GM23338 (cell line): ENCODE measurements around the gene MAD2L2. TPM values are rescaled to one million over a fixed set of nuclear protein-coding genes. Genes with fewer than 3 reads are reported as not detected.

Source experiments
- ATAC-seq: fragments of 200-7000 bp; cut with Tn5 transposase; 3 replicates; pipeline ENCODE4 v1.9.1; 2020
- DNase-seq: peaks from one replicate; pipeline ENCODE4 v3.0.0-alpha.2; 2015; ENCODE audit warnings: low spot score
- H2AFZ ChIP-seq: fragments of 200-600 bp; sonication (generic); 2 replicates; pipeline ENCODE4 v1.8.0; 2016; ENCODE audit warnings: antibody characterized with exemption, mild to moderate bottlenecking, moderate library complexity
- H3F3A ChIP-seq: fragments of 200-600 bp; sonication (generic); replicated peaks from 2 replicates; pipeline ENCODE4 v1.8.0; 2017; ENCODE audit warnings: antibody characterized with exemption, mixed run types, low read depth
- H3K27ac ChIP-seq: fragments of 200-600 bp; sonication (generic); 2 replicates; pipeline ENCODE4 v1.6.1; 2016; ENCODE audit warnings: low read depth
- H3K27me3 ChIP-seq: fragments of 200-600 bp; sonication (generic); 2 replicates; pipeline ENCODE4 v1.8.0; 2016; ENCODE audit warnings: mild to moderate bottlenecking, mixed run types, moderate library complexity; ENCODE audit not compliant: insufficient read depth
- H3K36me3 ChIP-seq: fragments of 200-600 bp; sonication (generic); 2 replicates; pipeline ENCODE4 v1.8.0; 2016; ENCODE audit warnings: mild to moderate bottlenecking; ENCODE audit not compliant: insufficient read depth
- H3K4me1 ChIP-seq: fragments of 200-600 bp; sonication (generic); 2 replicates; pipeline ENCODE4 v1.8.0; 2016; ENCODE audit warnings: mild to moderate bottlenecking, moderate library complexity; ENCODE audit not compliant: insufficient read depth
- H3K4me2 ChIP-seq: fragments of 200-600 bp; sonication (generic); 2 replicates; pipeline ENCODE4 v1.7.1; 2017; ENCODE audit warnings: mixed run types
- H3K4me3 ChIP-seq: fragments of 200-600 bp; sonication (generic); 2 replicates; pipeline ENCODE4 v1.6.1; 2016; ENCODE audit warnings: mixed run types
- H3K79me2 ChIP-seq: fragments of 200-600 bp; sonication (generic); replicated peaks from 2 replicates; pipeline ENCODE4 v1.8.0; 2017; ENCODE audit warnings: mild to moderate bottlenecking; ENCODE audit not compliant: insufficient read depth
- H3K9me2 ChIP-seq: fragments of 200-600 bp; sonication (generic); 2 replicates; pipeline ENCODE4 v1.8.0; 2017; ENCODE audit not compliant: insufficient read depth
- H4K20me1 ChIP-seq: fragments of 200-600 bp; sonication (generic); replicated peaks from 2 replicates; pipeline ENCODE4 v1.8.0; 2017; ENCODE audit warnings: mild to moderate bottlenecking; ENCODE audit not compliant: insufficient read depth
- H3K27ac Mint-ChIP-seq: 2 replicates; pipeline ENCODE4 v1.8.0; 2020; ENCODE audit warnings: inconsistent platforms, mild to moderate bottlenecking, moderate library complexity, mixed read lengths
- H3K27me3 Mint-ChIP-seq: 3 replicates; pipeline ENCODE4 v1.8.0; 2022; ENCODE audit warnings: low read depth, mild to moderate bottlenecking, moderate library complexity, mixed read lengths, inconsistent platforms; ENCODE audit not compliant: insufficient read depth, poor library complexity
- H3K36me3 Mint-ChIP-seq: 3 replicates; pipeline ENCODE4 v1.8.0; 2021; ENCODE audit warnings: low read depth, mild to moderate bottlenecking, inconsistent platforms, moderate library complexity, mixed read lengths
- H3K4me1 Mint-ChIP-seq: 3 replicates; pipeline ENCODE4 v1.8.0; 2020; ENCODE audit warnings: mild to moderate bottlenecking, inconsistent platforms, mixed read lengths
- H3K4me3 Mint-ChIP-seq: 3 replicates; pipeline ENCODE4 v1.8.0; 2021; ENCODE audit warnings: moderate library complexity, mild to moderate bottlenecking, inconsistent platforms, mixed read lengths
- H3K9me3 Mint-ChIP-seq: 3 replicates; pipeline ENCODE4 v1.8.0; 2020; ENCODE audit warnings: moderate library complexity, mild to moderate bottlenecking, inconsistent platforms, mixed read lengths
- CREB1 ChIP-seq: fragments of 250-450 bp; sonication (Bioruptor Pico); IDR thresholded peaks from 2 replicates; pipeline ENCODE4 v1.5.0; 2020; ENCODE audit warnings: low read depth, mild to moderate bottlenecking, moderate library complexity
- CTCF ChIP-seq, 2 experiments: fragments of 200-600 bp in 1 of 2; sonication (generic) in 1 of 2; conservative IDR thresholded peaks; 2 replicates each; pipeline versions ENCODE4 v1.5.1 to v1.6.1; 2016 to 2017; ENCODE audit warnings: antibody characterized with exemption in 2 of 2, low read depth in 2 of 2, mild to moderate bottlenecking in 2 of 2, moderate library complexity in 1 of 2
- ETS1 ChIP-seq: IDR thresholded peaks from 2 replicates; pipeline ENCODE4 v1.6.1; 2016; ENCODE audit warnings: antibody characterized with exemption
- EZH2 ChIP-seq: fragments of 200-600 bp; sonication (generic); IDR thresholded peaks from one replicate; pipeline ENCODE4 v1.8.0; 2017; ENCODE audit warnings: antibody characterized with exemption, mild to moderate bottlenecking, low read depth; ENCODE audit not compliant: unreplicated experiment
- EZH2phosphoT487 ChIP-seq: fragments of 200-600 bp; sonication (generic); IDR thresholded peaks from one replicate; pipeline ENCODE4 v1.8.1; 2018; ENCODE audit warnings: antibody characterized with exemption; ENCODE audit not compliant: unreplicated experiment
- JUNB ChIP-seq: IDR thresholded peaks from one replicate; pipeline ENCODE4 v1.6.1; 2016; ENCODE audit warnings: antibody characterized with exemption; ENCODE audit not compliant: unreplicated experiment
- NANOG ChIP-seq: IDR thresholded peaks from 2 replicates; pipeline ENCODE4 v1.6.1; 2016; ENCODE audit warnings: antibody characterized with exemption, borderline replicate concordance
- POLR2AphosphoS5 ChIP-seq: IDR thresholded peaks from 2 replicates; pipeline ENCODE4 v1.6.1; 2016; ENCODE audit warnings: antibody characterized with exemption, low read depth
- REST ChIP-seq: IDR thresholded peaks from one replicate; pipeline ENCODE4 v1.6.1; 2018; ENCODE audit warnings: antibody characterized with exemption; ENCODE audit not compliant: unreplicated experiment
- STAT1 ChIP-seq: IDR thresholded peaks from one replicate; pipeline ENCODE4 v1.6.1; 2016; ENCODE audit warnings: antibody characterized with exemption; ENCODE audit not compliant: unreplicated experiment
- ZNF114 ChIP-seq: fragments of 250-450 bp; sonication (Bioruptor Pico); IDR thresholded peaks from 2 replicates; pipeline ENCODE4 v1.5.0; 2020; ENCODE audit warnings: mild to moderate bottlenecking, moderate library complexity
- ZNF331 ChIP-seq: fragments of 250-450 bp; sonication (Bioruptor Pico); IDR thresholded peaks from 2 replicates; pipeline ENCODE4 v1.5.0; 2020; ENCODE audit warnings: low read depth, mild to moderate bottlenecking, moderate library complexity
- ZNF462 ChIP-seq: fragments of 250-450 bp; sonication (Bioruptor Pico); IDR thresholded peaks from 2 replicates; pipeline ENCODE4 v1.5.0; 2020; ENCODE audit warnings: mild to moderate bottlenecking, moderate library complexity
- long read RNA-seq: library from polyadenylated mRNA; unstranded; transcript quantifications from one replicate; pipeline ENCODE4 v2.0.0, GENCODE V29; 2020; ENCODE audit not compliant: unreplicated experiment
- polyA plus RNA-seq: library from polyadenylated mRNA; unstranded; fragments of >200 nt; fragmentation: Nextera tagmentation; extraction: Ambion mirVana; gene quantifications from 2 replicates; pipeline ENCODE4 v1.2.1, GENCODE V29; 2016
- total RNA-seq: library from RNA; depleted of rRNA; stranded (reverse); fragments of >200 nt; shearing (Covaris generic); gene quantifications from 2 replicates; pipeline ENCODE4 v1.2.3, GENCODE V29; 2014; rRNA removed

Gene MAD2L2
- total RNA-seq (474 and 552 TPM in 2 replicates), polyA plus RNA-seq (478 and 498 TPM in 2 replicates)
- long read RNA-seq, transcript MAD2L2-204 (9 exons, 872 nt): major isoform, 146 of 345 reads
- long read RNA-seq, transcript MAD2L2-207 (9 exons, 1,118 nt): minor isoform, 71 of 345 reads
- long read RNA-seq, partial matches to known transcripts: 31 of 345 reads
- long read RNA-seq, other reads (novel, unspliced or antisense): 95 of 345 reads

- ATAC-seq (peak; percentile 62), DNase-seq (peak; percentile 91)
- H3K79me2 ChIP-seq: peaks cover 68% of the 10 kb centered on the region
- peak within 1 kb of the TSS; percentile 96 for H3K27ac Mint-ChIP-seq
- H3K4me1 Mint-ChIP-seq: peaks cover 57% of the 10 kb centered on the region
- no peaks in the 10 kb centered on the region; the same call in 2 of the 3 replicates for H3K9me3 Mint-ChIP-seq
- H3K36me3 ChIP-seq: peaks cover 18% of the 10 kb centered on the region
- TF ChIP-seq REST (no peak), ETS1 (no peak), EZH2 (no peak), POLR2AphosphoS5 (peak; percentile 70; the same call in 1 of the 2 replicates), EZH2phosphoT487 (no peak), CTCF (conservative IDR thresholded peaks at IDR 0.05; ENCODE audit: low read depth in 2 of 2) (0 out of 4 replicates have a peak, but pooled peaks of 1 of the 2 experiments have one; percentile 0), NANOG (no peak), ZNF462 (no peak), ZNF331 (CRISPR knock-in tag) (no peak), CREB1 (peak; percentile 95), ZNF114 (CRISPR knock-in tag) (no peak), JUNB (no peak), STAT1 (no peak)
- peaks cover 46% of the 10 kb centered on the region for H3F3A ChIP-seq
- peak within 1 kb of the TSS; percentile 85 for H3K4me3 Mint-ChIP-seq
- peaks cover 24% of the 10 kb centered on the region for H4K20me1 ChIP-seq
- no peaks in the 10 kb centered on the region for H3K9me2 ChIP-seq
- H3K27ac ChIP-seq: peak within 1 kb of the TSS; percentile 100
- peaks cover 57% of the 10 kb centered on the region for H3K36me3 Mint-ChIP-seq
- no peak within 1 kb of the TSS for H2AFZ ChIP-seq
- peaks cover 53% of the 10 kb centered on the region for H3K4me1 ChIP-seq
- H3K4me2 ChIP-seq: peak within 1 kb of the TSS; percentile 79
- H3K4me3 ChIP-seq: peak within 1 kb of the TSS; percentile 97
- peaks cover 13% of the 10 kb centered on the region for H3K27me3 Mint-ChIP-seq
- H3K27me3 ChIP-seq: no peaks in the 10 kb centered on the region
Measured at GRCh38 chr1:11681071-11681771, at the start of gene MAD2L2. Gene MAD2L2, minus strand, starts transcription at chr1:11681148. Its CDS starts 547 bp downstream, at chr1:11680601.
